AG04449 (cell line): ENCODE data around the gene RUNX2.

Experiments used
- CTCF ChIA-PET: fragments of 350-600 bp; formaldehyde crosslinking; extraction: SDS; loops from one replicate; lab custom pipeline; 2021; ENCODE audit warnings: antibody characterized with exemption; lab: Yijun Ruan, JAX
- POLR2A ChIA-PET: fragments of 400-600, 350-600 bp; formaldehyde crosslinking; extraction: SDS; loops from one replicate; lab custom pipeline; 2020; ENCODE audit warnings: antibody characterized with exemption, inconsistent platforms; lab: Yijun Ruan, JAX
- DNase-seq: peaks from one replicate; pipeline ENCODE4 v3.0.0-alpha.2; 2010; ENCODE audit warnings: low read depth, low spot score
- H3K4me3 ChIP-seq: 2 replicates; pipeline ENCODE4 v1.5.1; 2011; ENCODE audit warnings: low read depth, mild to moderate bottlenecking, control low read depth, low read length
- TF ChIP-seq, protein P1 (sequence below): IDR thresholded peaks from one replicate; pipeline ENCODE4 v1.5.1; 2011; ENCODE audit warnings: mild to moderate bottlenecking, moderate library complexity, low read length, control low read depth, inconsistent platforms; ENCODE audit not compliant: insufficient read depth; ENCODE audit errors: missing control alignments

RUNX2 gene

GRCh38 chr6:45635284-45635867 lies 307.2 kb downstream of the RUNX2 start:
- ChIA-PET CTCF (interaction anchor here (1.0 kb wide), 1 partner anchor 15 kb away, joined by 3 read pairs; no protein-coding TSS in a partner anchor), POLR2A (no interaction called here)
- H3K4me3 ChIP-seq, result no peak overlapping the region
- TF ChIP-seq, protein P1, sequence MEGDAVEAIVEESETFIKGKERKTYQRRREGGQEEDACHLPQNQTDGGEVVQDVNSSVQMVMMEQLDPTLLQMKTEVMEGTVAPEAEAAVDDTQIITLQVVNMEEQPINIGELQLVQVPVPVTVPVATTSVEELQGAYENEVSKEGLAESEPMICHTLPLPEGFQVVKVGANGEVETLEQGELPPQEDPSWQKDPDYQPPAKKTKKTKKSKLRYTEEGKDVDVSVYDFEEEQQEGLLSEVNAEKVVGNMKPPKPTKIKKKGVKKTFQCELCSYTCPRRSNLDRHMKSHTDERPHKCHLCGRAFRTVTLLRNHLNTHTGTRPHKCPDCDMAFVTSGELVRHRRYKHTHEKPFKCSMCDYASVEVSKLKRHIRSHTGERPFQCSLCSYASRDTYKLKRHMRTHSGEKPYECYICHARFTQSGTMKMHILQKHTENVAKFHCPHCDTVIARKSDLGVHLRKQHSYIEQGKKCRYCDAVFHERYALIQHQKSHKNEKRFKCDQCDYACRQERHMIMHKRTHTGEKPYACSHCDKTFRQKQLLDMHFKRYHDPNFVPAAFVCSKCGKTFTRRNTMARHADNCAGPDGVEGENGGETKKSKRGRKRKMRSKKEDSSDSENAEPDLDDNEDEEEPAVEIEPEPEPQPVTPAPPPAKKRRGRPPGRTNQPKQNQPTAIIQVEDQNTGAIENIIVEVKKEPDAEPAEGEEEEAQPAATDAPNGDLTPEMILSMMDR, result no peak
- no peak for DNase-seq

DNA sequence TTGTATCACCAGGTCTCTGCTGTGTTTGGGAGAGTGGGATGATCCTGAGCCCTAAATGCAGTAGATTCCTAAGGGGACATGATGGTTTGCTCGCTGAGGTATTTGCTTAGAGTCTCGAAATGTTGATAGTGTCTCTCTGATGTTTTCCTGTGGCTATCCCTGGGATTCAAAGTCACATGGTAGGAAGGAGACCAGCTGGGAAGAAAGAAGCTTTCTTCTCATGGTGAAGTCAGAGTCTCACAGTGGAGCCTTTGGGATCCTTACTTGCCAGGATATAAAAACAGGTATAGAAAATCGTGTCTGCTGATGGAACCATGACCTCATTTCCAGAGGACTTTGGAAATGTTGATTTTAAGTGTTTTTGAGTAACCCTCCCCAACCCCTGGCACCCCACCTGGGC lies 308.9 kb downstream of the RUNX2 start:
- ChIA-PET CTCF (interaction anchor here (0.9 to 1.0 kb wide), 2 partner anchors 10 to 77 kb away, joined by 3 to 4 read pairs; no protein-coding TSS in a partner anchor), POLR2A (no interaction called here)
- no peak for DNase-seq
- no peak overlapping the region for H3K4me3 ChIP-seq
- TF ChIP-seq, protein P1, result no peak

DNA sequence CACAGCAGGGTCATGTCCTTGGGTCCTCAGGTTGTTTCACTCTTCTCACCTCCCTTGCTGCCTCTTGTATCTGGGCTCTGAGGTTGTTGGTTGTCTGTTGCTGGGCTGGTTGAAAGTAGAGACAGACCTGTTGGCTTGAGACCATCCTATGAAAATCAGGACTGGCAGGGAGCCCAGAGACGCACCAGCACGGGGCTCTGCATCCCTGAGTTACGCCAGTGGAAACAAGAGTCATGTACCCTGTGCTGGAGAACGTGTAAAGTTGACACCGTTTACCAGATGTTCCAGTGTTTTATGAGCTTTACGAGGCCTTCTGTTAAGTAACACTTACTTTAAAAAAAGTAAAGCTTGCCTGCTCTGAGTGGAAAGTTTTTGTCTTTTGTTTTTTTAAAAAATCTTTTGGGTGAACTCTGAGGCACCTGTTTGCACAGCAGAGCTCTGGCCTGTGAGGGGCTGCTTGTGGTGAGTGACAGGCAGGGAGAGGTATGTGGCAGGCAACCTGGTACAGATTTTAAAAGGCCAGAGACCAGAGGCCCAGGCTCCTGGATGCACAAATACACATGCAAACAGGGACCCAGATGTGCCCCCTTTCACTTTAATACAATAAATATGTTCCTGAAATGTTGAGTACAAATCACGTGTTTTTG lies 309.6 kb downstream of the RUNX2 start:
- TF ChIP-seq, protein P1, result no peak
- CTCF ChIA-PET, result interaction anchor here (0.9 kb wide), 1 partner anchor 77 kb away, joined by 4 read pairs; no protein-coding TSS in a partner anchor
- no peak overlapping the region for H3K4me3 ChIP-seq
- POLR2A ChIA-PET, result no interaction called here
- DNase-seq, result no peak

DNA sequence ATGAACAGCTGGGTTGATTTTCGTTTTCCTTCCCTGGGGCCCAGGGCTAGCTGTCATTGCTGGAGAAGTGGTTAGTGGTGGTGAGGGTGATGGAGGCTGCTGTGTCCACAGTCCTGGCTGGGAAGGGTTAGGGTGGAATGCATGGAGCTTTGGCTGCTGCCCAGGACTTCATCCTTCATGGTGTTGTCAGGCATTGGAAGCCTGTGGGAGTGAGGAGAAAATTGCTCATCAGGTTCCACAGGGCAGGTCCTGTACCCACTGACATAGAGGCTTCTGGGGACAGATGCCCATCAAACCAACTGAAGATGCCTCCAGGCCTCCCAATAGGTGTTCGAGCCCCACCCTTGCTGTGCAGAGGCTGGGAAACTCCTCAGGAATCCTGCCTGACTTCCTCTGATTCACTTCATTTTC lies 312.0 kb downstream of the RUNX2 start:
- ChIA-PET POLR2A (interaction anchor here (0.8 kb wide), 1 partner anchor 63 kb away, joined by 3 read pairs; no protein-coding TSS in a partner anchor), CTCF (no interaction called here)
- TF ChIP-seq, protein P1, result no peak
- DNase-seq, result no peak
- H3K4me3 ChIP-seq, result no peak overlapping the region

GRCh38 chr6:45640811-45641210 lies 312.7 kb downstream of the RUNX2 start:
- POLR2A ChIA-PET, result no interaction called here
- H3K4me3 ChIP-seq, result no peak overlapping the region
- CTCF ChIA-PET, result no interaction called here
- TF ChIP-seq, protein P1, result no peak
- DNase-seq, result no peak

GRCh38 chr6:45642331-45643125 lies 314.4 kb downstream of the RUNX2 start:
- POLR2A ChIA-PET, result no interaction called here
- TF ChIP-seq, protein P1, result no peak
- CTCF ChIA-PET, result no interaction called here

More at GRCh38 chr6:45642331-45643125, 314.4 kb downstream of the RUNX2 start:
- no peak for DNase-seq
- no peak overlapping the region for H3K4me3 ChIP-seq
